Panc1 (cell line): ENCODE results near the gene SUGP1. TPM values are rescaled to one million over a fixed set of nuclear protein-coding genes. Genes with fewer than 3 reads are reported as not detected.

ENCODE experiments used
- ATAC-seq: fragments of 200-7000 bp; cut with Tn5 transposase; 2 replicates; pipeline ENCODE4 v1.9.1; 2020; ENCODE audit warnings: mild to moderate bottlenecking, moderate library complexity
- Bru-seq: library from RNA; stranded (reverse); fragments of 400-500 nt; gene quantifications from one replicate; lab custom pipeline; 2021; lab: Mats Ljungman, UMichigan
- BruChase-seq, 2 experiments: library from RNA; stranded (reverse); fragments of 400-500 nt; gene quantifications; one replicate each; lab custom pipeline; 2021; lab: Mats Ljungman, UMichigan
- BruUV-seq: library from RNA; stranded (reverse); fragments of 400-500 nt; replicated peaks from 2 replicates; lab custom pipeline; 2021; lab: Mats Ljungman, UMichigan
- CTCF ChIA-PET: fragments of 300-600 bp; sonication (Branson Sonifier 250); formaldehyde crosslinking; loops from one replicate; lab custom pipeline; 2022; ENCODE audit warnings: antibody characterized with exemption; lab: Charles Lee
- POLR2A ChIA-PET: fragments of 300-600 bp; sonication (Branson Sonifier 250); formaldehyde crosslinking; loops from one replicate; lab custom pipeline; 2022; ENCODE audit warnings: antibody characterized with exemption; lab: Charles Lee
- DNase-seq: peaks from one replicate; pipeline ENCODE4 v3.0.0-alpha.2; 2010; ENCODE audit warnings: low read depth, low spot score
- H3K27ac ChIP-seq: 2 replicates; pipeline ENCODE4 v1.5.1; 2011; ENCODE audit warnings: mild to moderate bottlenecking, low read length, inconsistent platforms
- H3K27me3 ChIP-seq: fragments of 200-500 bp; sonication (Bioruptor generic); 2 replicates; pipeline ENCODE4 v1.6.0; 2014; ENCODE audit warnings: low read length, inconsistent platforms; ENCODE audit not compliant: control insufficient read depth, insufficient read depth
- H3K36me3 ChIP-seq: fragments of 200-500 bp; sonication (Bioruptor generic); 2 replicates; pipeline ENCODE4 v1.5.1; 2014; ENCODE audit warnings: inconsistent platforms, mild to moderate bottlenecking, low read length, moderate library complexity; ENCODE audit not compliant: control insufficient read depth, insufficient read depth
- H3K4me1 ChIP-seq: 2 replicates; pipeline ENCODE4 v1.5.1; 2011; ENCODE audit warnings: inconsistent platforms, mild to moderate bottlenecking, low read length, moderate library complexity; ENCODE audit not compliant: control insufficient read depth, insufficient read depth
- H3K4me3 ChIP-seq, 2 experiments: 2 replicates each; pipeline ENCODE4 v1.5.1; 2011 to 2012; ENCODE audit warnings: low read depth in 2 of 2, low read length in 2 of 2, mild to moderate bottlenecking in 2 of 2, inconsistent platforms in 1 of 2, moderate library complexity in 1 of 2
- H3K9me3 ChIP-seq: fragments of 200-500 bp; sonication (Bioruptor generic); 2 replicates; pipeline ENCODE4 v1.5.1; 2014; ENCODE audit warnings: low read depth, mild to moderate bottlenecking, inconsistent platforms, low read length, moderate library complexity; ENCODE audit not compliant: control insufficient read depth, insufficient read depth
- POLR2AphosphoS5 ChIP-seq: IDR thresholded peaks from 2 replicates; pipeline ENCODE4 v1.6.1; 2012; ENCODE audit warnings: mild to moderate bottlenecking, low read depth, low read length, moderate library complexity
- REST ChIP-seq, 2 experiments: IDR thresholded peaks; 2 replicates each; pipeline ENCODE4 v1.6.1; 2011 to 2012; ENCODE audit warnings: low read depth in 2 of 2, control low read depth in 1 of 2, low read length in 1 of 2, mild to moderate bottlenecking in 1 of 2, moderate library complexity in 1 of 2; ENCODE audit not compliant: insufficient read depth in 1 of 2
- SIN3A ChIP-seq: IDR thresholded peaks from 2 replicates; pipeline ENCODE4 v1.6.1; 2012; ENCODE audit warnings: low read depth, mild to moderate bottlenecking, low read length, moderate library complexity, borderline replicate concordance; ENCODE audit not compliant: insufficient read depth
- TCF7L2 ChIP-seq: IDR thresholded peaks from 2 replicates; pipeline ENCODE4 v1.6.1; 2011; ENCODE audit warnings: mild to moderate bottlenecking, low read depth, low read length, inconsistent platforms
- in situ Hi-C: cut with HindIII; loops from 2 replicates; pipeline ENCODE4 v1.10.0; 2016; ENCODE audit warnings: low sequenced_read_pairs, low pct_unique_long_range_greater_than_20kb
- intact Hi-C: fragments of 100-400 bp; cut with micrococcal nuclease; formaldehyde crosslinking; loops from one replicate; pipeline ENCODE4 v1.10.0; 2022; ENCODE audit not compliant: unreplicated experiment
- long read RNA-seq: library from polyadenylated mRNA; unstranded; transcript quantifications from one replicate; pipeline ENCODE4 v2.0.0, GENCODE V29; 2021; ENCODE audit not compliant: unreplicated experiment
- polyA plus RNA-seq: library from polyadenylated mRNA; unstranded; fragments of >200 nt; gene quantifications from one replicate; pipeline ENCODE4 v1.2.1, GENCODE V29; 2012; ENCODE audit warnings: missing spikeins; ENCODE audit not compliant: insufficient read length
- total RNA-seq: library from RNA; stranded (reverse); gene quantifications from one replicate; pipeline ENCODE4 v1.2.1, GENCODE V29; 2021; ENCODE audit not compliant: unreplicated experiment
- TF ChIP-seq, protein P1 (sequence below): fragments of 450-650 bp; IDR thresholded peaks from 2 replicates; pipeline ENCODE4 v1.5.1; 2017; ENCODE audit warnings: mild to moderate bottlenecking

SUGP1 gene, protein sequence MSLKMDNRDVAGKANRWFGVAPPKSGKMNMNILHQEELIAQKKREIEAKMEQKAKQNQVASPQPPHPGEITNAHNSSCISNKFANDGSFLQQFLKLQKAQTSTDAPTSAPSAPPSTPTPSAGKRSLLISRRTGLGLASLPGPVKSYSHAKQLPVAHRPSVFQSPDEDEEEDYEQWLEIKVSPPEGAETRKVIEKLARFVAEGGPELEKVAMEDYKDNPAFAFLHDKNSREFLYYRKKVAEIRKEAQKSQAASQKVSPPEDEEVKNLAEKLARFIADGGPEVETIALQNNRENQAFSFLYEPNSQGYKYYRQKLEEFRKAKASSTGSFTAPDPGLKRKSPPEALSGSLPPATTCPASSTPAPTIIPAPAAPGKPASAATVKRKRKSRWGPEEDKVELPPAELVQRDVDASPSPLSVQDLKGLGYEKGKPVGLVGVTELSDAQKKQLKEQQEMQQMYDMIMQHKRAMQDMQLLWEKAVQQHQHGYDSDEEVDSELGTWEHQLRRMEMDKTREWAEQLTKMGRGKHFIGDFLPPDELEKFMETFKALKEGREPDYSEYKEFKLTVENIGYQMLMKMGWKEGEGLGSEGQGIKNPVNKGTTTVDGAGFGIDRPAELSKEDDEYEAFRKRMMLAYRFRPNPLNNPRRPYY
- total RNA-seq (41.5 TPM), Bru-seq, nascent RNA (percentile 58 among the genes with signal in this experiment), BruChase-seq, experiment 1, labeled RNA remaining after a 2-hour chase (percentile 57 among the genes with signal in this experiment), BruChase-seq, experiment 2, labeled RNA remaining after a 6-hour chase (percentile 60 among the genes with signal in this experiment)
- polyA plus RNA-seq: 38.4 TPM
- long read RNA-seq, transcript SUGP1-201 (14 exons, 2,423 nt): major isoform, 17 of 39 reads
- long read RNA-seq, partial matches to known transcripts: 19 of 39 reads
- long read RNA-seq, other reads (novel, unspliced or antisense): 1 of 39 reads

- peak; percentile 61 for DNase-seq
- Histone ChIP-seq H3K27me3 (no peaks in the 10 kb centered on the region), H3K4me3 (peak within 1 kb of the TSS; percentile 91), H3K36me3 (peaks cover 6% of the 10 kb centered on the region; the same call in 1 of the 2 replicates), H3K27ac (peak within 1 kb of the TSS; percentile 92), H3K9me3 (no peaks in the 10 kb centered on the region), H3K4me1 (peaks cover 5% of the 10 kb centered on the region; the same call in 1 of the 2 replicates)
- ChIA-PET CTCF (no interaction called here), POLR2A (no interaction called here)
- intact Hi-C loops (no loop called here), in situ Hi-C loops (no loop called here)
- ATAC-seq: peak; percentile 97
- BruUV-seq: no TSS peak
- no peak for TF ChIP-seq REST (IDR thresholded peaks at IDR 0.05; ENCODE audit: insufficient read depth in 1 of 2, low read depth in 2 of 2, low read length in 1 of 2)
- TF ChIP-seq POLR2AphosphoS5: peak; percentile 84
- peak; percentile 38; the same call in 1 of the 2 replicates for TF ChIP-seq TCF7L2
- TF ChIP-seq SIN3A: 0 out of 2 replicates have a peak, but pooled peaks have one; percentile 46
- TF ChIP-seq, protein P1, sequence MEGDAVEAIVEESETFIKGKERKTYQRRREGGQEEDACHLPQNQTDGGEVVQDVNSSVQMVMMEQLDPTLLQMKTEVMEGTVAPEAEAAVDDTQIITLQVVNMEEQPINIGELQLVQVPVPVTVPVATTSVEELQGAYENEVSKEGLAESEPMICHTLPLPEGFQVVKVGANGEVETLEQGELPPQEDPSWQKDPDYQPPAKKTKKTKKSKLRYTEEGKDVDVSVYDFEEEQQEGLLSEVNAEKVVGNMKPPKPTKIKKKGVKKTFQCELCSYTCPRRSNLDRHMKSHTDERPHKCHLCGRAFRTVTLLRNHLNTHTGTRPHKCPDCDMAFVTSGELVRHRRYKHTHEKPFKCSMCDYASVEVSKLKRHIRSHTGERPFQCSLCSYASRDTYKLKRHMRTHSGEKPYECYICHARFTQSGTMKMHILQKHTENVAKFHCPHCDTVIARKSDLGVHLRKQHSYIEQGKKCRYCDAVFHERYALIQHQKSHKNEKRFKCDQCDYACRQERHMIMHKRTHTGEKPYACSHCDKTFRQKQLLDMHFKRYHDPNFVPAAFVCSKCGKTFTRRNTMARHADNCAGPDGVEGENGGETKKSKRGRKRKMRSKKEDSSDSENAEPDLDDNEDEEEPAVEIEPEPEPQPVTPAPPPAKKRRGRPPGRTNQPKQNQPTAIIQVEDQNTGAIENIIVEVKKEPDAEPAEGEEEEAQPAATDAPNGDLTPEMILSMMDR: no peak
Measured at GRCh38 chr19:19320361-19321140, at the start of gene SUGP1, which contains the start of gene MAU2. Gene SUGP1 (minus strand): TSS chr19:19320509. CDS start chr19:19320496, 13 bp downstream. Gene MAU2 (plus strand): TSS chr19:19320829. CDS start chr19:19320860, 31 bp downstream.

DNA sequence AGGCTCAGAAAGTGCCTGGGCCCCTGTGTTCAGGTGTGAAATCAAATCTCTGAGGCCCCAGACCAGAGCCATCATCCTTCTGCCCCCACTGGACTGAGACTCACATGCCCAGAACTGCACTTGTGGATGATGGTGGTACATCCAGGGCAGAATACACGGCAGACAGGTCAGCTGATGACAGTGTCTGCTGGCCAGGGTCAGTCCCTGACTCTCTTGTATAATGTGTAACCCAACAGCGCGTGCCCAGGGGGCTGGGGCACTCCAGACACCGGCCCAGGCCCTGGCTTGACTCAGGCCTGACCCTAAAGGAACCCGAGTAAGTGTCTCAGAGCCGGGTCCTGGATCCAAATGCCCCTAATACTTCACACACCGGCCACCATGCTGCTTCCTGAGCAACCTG is 47.8 kb upstream of the SUGP1 start:
- H3K4me3 ChIP-seq: no peak overlapping the region
- POLR2A ChIA-PET: no interaction called here
- intact Hi-C loops: loop anchor here (5.0 kb wide), 1 partner anchor 119 kb away; no protein-coding TSS in a partner anchor
- DNase-seq: no peak
- in situ Hi-C loops: no loop called here
- no peaks in the 10 kb centered on the region for H3K9me3 ChIP-seq
- no peaks in the 10 kb centered on the region for H3K4me1 ChIP-seq
- CTCF ChIA-PET: no interaction called here
- TF ChIP-seq, protein P1: no peak
- TF ChIP-seq POLR2AphosphoS5 (no peak), TCF7L2 (no peak), REST (IDR thresholded peaks at IDR 0.05; ENCODE audit: insufficient read depth in 1 of 2, low read depth in 2 of 2, low read length in 1 of 2) (no peak), SIN3A (no peak)
- H3K36me3 ChIP-seq: no peaks in the 10 kb centered on the region
- ATAC-seq: no peak
- BruUV-seq: no TSS peak
- H3K27ac ChIP-seq: no peak overlapping the region
- H3K27me3 ChIP-seq: no peaks in the 10 kb centered on the region
